SIG-M5 (cell line): Measurements from ENCODE around the gene OR2AP1.
"Not testable (repeated sequence)": the region's sequence is repeated elsewhere in the genome, so short reads cannot be mapped to it uniquely, and the experiment has no call there.

Experiments used
- DNase-seq: peaks from one replicate; lab custom pipeline; 2025; lab: John Stamatoyannopoulos, UW

OR2AP1 gene

GRCh38 chr12:55572168-55572567, at the start of gene OR2AP1:
OR2AP1 (plus strand) TSS chr12:55572468; CDS start chr12:55574415, 1,947 bp downstream.
- no peak for DNase-seq

DNA sequence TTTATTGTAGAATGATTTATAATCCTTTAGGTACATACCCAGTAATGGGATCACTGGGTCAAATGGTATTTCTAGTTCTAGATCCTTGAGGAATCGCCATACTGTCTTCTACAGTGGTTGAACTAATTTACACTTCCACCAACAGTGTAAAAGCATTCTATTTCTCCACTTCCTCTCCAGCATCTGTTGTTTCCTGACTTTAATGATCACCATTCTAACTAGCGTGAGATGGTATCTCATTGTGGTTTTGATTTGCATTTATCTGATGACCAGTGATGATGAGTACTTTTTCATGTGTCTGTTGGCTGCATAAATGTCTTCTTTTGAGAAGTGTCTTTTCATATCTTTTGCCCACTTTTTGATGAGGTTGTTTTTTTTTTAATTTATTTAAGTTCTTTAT, 24.0 kb upstream of the OR2AP1 start:
- not testable (repeated sequence) for DNase-seq

DNA sequence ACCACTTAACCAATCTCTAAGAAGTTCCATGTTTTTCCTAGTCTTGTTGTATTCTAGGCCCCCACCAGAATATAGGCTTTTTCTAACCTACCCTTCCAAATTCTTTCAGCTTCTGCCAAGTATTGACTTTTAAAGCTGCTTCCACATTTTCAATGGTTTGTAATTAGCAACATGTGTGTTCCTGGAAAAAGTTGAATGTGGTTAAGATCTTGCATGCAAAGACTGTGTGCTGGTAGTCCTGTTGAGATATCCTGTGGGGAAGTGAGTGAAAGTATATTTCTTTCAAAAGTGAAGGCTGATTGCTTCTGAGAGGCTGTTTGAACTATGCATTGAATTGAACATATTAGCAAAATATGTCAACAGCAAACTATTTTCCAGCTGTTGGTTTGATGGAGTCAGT, 23.5 kb upstream of the OR2AP1 start:
- DNase-seq, result no peak

DNA sequence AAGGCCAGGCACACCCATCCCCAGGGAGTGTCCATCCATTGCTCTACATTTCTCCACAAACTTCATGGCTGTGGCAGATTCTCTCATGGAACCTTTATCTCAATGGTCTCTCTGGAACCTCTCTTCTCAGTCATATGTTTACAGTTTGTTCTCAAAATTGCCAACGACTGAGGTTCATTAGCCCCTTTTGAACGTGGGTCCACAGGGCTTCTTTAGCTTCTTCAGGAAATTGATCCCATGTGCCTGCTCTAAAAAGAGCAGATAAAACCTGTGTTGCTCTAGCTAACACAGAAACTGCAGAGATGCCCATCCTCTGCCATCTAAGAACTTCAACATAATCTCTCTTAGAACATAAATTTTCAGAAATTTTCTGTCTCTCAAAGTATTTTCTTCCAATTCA, 23.0 kb upstream of the OR2AP1 start, which contains the start of gene OR6C4:
OR6C4 (plus strand) TSS at position 301 of the 400 bp plus-strand sequence. CDS start 1,625 bp downstream, outside the sequence.
- DNase-seq, result no peak

DNA sequence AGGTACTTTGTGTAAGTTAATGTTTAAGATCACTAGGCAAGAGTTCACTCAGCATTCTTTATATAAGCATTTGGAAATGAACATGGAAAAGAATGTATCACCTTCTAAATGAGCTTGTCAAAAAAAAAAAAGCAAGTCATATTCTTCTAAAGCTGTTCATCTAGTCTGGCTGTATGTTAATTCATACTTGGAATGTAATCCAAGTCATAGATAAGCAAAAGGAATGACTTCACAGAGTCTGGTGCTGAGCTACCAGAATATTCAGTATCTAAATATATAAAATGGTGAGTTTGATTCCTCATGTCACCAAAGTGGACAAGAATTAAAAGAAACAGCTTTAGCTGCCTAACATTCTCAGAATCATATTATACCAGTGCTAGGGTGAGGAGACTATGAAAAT, 18.0 kb upstream of the OR2AP1 start:
- DNase-seq, result no peak

DNA sequence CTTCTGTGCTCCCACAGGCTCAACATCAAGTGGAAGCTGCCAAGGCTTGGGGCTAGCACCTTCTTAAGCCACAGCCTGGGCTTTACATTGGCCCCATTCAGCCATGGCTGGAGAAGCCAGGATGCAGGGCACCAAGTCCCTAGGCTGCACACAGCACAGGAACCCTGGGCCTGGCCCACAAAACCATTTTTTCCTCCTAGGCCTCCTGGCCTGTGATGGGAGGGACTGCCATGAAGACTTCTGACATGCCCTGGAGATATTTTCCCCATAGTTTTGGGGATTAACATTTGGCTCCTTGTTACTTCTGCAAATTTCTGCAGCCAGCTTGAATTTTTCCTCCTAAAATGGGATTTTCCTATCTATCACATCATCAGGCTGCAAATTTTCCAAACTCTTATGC, 2.2 kb upstream of the OR2AP1 start:
- DNase-seq, result not testable (repeated sequence)

- not testable (repeated sequence) for DNase-seq
Measured at GRCh38 chr12:55570689-55571088, 1.6 kb upstream of the OR2AP1 start.

GRCh38 chr12:55582066-55582465, 9.8 kb downstream of the OR2AP1 start:
- DNase-seq, result no peak

DNA sequence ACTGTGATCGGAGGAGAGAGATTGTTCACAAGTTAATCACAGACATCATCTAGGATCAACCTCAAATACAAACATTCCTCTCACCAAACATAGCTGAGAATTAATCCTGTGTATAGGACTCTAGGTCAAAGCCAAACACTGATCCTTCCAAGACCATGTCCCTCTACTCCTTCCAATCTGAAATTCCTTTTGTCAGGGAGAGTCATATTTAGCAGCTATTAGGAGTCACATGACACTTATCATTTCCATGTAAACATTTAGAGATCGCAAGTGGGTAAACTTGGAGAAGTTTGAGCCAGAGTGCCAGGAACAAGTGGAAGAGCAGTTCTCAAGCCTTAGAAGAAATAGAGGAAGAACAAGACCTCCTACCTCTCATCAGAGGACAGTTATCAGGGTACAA, 13.5 kb downstream of the OR2AP1 start:
- no peak for DNase-seq

DNA sequence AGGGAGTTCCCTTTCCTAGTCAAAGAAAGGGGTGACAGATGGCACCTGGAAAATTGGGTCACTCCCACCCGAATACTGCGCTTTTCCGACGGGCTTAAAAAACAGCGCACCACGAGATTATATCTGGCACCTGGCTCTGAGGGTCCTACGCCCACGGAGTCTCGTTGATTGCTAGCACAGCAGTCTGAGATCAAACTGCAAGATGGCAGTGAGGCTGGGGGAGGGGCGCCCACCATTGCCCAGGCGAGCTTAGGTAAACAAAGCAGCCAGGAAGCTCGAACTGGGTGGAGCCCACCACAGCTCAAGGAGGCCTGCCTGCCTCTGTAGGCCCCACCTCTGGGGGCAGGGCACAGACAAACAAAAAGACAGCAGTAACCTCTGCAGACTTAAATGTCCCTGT, 17.9 kb downstream of the OR2AP1 start:
- not testable (repeated sequence) for DNase-seq

DNA sequence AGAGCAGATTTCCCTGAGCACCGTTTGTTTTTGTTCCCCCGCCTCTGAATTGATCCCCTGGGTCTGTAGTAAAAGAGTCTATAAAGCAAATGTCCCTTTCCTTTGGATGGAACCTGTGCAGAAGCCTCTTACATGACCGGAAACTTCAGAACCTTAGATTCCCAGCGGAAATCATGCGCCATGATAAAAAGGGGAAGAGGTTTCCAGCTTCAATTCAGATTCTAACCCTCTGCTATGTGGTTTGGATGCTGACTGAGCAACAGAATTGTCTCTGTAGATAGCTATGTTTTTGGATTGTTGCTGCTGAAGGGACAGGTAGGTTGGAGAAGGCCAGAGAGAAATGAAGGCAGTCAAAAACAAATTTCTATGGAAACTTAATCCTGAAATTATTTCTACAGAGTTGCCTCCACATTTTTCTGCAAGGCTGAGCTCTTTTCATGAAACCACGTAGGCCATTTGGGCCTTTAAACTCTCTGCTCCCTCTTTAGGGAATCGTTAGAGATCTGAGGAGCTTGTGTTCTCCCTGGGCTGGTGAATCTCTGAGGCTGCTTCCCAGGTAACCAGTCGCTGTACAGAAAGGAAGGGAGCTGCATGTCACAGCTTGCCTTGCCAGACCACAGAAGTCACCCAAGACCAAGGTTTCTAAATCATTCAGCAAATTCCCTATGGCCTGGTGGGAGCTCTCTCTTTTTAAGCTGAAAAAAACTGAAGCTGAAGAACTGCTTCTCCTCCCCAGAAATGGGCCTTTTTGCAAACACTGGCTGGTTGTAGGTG, 35.7 kb downstream of the OR2AP1 start:
- DNase-seq, result no peak

DNA sequence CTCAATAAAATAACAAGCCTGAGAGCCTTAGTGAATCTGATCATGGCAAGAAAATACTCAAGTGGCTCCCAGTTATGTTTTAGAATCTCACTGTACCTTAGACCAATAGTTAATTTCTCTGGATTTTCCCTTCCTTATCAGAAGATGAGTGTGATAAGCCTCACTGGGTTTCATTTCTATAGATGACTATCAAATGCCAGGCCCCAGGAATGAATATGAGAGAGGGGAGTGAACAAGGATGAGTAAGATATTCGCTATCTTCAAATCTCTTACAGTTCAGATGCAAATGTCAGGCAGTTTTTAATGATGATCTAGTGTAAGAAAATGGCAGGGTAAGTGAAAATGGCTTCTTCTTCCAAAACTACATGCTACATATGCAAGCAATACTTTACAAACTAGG, 38.3 kb downstream of the OR2AP1 start:
- no peak for DNase-seq

- no peak for DNase-seq
Measured at GRCh38 chr12:55612646-55613045, 40.4 kb downstream of the OR2AP1 start.

- no peak for DNase-seq
Measured at GRCh38 chr12:55614764-55615163, 42.5 kb downstream of the OR2AP1 start.

DNA sequence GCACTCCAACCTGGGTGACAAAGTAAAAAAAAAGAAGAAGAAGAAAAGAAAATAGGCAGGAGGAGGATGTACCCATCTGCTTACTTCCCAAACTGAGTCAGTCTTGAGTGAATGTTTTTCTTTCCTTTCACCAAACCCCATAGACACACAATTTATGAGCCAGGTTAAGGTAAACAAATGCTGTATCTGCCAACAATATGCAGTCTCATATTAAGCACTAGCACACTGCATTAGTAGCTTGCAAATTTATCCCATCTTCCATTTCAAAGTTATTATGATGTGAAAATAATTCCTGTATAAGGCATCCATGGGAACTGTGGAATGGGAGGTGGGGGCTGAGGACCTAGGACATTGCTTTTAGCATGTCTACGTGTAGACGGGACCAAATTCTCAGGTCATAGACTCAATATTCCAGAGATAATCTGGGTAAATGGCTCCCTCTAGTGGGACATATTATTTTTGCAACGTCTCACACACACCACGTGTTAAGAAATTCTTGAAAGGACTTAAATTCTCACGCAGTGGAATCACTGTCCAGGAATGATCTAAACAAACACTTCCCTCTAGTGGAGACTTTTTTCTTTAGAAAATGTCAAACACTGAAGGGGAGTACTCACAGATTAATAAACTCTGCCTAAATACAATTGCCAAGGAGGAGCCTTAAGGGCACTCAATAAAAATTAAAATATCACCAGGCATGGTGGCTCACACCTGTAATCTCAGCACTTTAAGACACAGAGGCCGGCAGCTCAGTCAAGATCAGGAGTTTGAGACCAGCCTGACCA, 47.3 kb downstream of the OR2AP1 start:
- DNase-seq, result peak; percentile 43

- DNase-seq, result no peak
Measured at GRCh38 chr12:55624056-55624455, 51.8 kb downstream of the OR2AP1 start.
